AG09319 (cell line): ENCODE data around the gene AIFM2.
"Not testable (repeated sequence)": the region's sequence is repeated elsewhere in the genome, so short reads cannot be mapped to it uniquely, and the experiment has no call there.

ENCODE experiments used
- DNase-seq: peaks from one replicate; pipeline ENCODE4 v3.0.0-alpha.2; 2010; ENCODE audit warnings: low read depth; ENCODE audit errors: extremely low read depth
- TF ChIP-seq, protein P1 (sequence below): IDR thresholded peaks from 2 replicates; pipeline ENCODE4 v1.5.1; 2011; ENCODE audit warnings: low read depth, mild to moderate bottlenecking, inconsistent platforms, low read length, moderate library complexity

The AIFM2 gene

GRCh38 chr10:70114902-70115301 lies 17.7 kb downstream of the AIFM2 start:
- no peak for DNase-seq
- TF ChIP-seq, protein P1, sequence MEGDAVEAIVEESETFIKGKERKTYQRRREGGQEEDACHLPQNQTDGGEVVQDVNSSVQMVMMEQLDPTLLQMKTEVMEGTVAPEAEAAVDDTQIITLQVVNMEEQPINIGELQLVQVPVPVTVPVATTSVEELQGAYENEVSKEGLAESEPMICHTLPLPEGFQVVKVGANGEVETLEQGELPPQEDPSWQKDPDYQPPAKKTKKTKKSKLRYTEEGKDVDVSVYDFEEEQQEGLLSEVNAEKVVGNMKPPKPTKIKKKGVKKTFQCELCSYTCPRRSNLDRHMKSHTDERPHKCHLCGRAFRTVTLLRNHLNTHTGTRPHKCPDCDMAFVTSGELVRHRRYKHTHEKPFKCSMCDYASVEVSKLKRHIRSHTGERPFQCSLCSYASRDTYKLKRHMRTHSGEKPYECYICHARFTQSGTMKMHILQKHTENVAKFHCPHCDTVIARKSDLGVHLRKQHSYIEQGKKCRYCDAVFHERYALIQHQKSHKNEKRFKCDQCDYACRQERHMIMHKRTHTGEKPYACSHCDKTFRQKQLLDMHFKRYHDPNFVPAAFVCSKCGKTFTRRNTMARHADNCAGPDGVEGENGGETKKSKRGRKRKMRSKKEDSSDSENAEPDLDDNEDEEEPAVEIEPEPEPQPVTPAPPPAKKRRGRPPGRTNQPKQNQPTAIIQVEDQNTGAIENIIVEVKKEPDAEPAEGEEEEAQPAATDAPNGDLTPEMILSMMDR, result no peak

GRCh38 chr10:70112071-70112470 lies 20.6 kb downstream of the AIFM2 start:
- DNase-seq, result no peak
- TF ChIP-seq, protein P1, result no peak

DNA sequence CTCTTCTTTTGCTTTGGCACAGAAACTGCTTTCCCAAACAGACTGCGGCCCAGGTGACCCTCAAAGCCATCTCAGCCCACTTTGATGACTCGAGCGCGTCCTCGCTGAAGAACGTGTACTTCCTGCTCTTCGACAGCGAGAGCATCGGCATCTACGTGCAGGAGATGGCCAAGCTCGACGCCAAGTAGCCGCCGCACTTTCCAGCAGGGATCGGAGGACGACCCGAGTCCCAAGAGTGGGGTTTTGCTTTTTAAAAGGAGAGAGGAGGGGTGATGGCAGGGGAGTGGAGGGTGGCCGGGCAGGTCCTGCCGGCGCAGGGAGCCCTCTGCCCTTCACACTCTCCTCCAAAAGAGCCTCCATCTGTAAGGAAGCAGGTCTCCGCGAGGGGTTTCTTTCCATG lies 21.1 kb downstream of the AIFM2 start:
- TF ChIP-seq, protein P1, result no peak
- no peak for DNase-seq

DNA sequence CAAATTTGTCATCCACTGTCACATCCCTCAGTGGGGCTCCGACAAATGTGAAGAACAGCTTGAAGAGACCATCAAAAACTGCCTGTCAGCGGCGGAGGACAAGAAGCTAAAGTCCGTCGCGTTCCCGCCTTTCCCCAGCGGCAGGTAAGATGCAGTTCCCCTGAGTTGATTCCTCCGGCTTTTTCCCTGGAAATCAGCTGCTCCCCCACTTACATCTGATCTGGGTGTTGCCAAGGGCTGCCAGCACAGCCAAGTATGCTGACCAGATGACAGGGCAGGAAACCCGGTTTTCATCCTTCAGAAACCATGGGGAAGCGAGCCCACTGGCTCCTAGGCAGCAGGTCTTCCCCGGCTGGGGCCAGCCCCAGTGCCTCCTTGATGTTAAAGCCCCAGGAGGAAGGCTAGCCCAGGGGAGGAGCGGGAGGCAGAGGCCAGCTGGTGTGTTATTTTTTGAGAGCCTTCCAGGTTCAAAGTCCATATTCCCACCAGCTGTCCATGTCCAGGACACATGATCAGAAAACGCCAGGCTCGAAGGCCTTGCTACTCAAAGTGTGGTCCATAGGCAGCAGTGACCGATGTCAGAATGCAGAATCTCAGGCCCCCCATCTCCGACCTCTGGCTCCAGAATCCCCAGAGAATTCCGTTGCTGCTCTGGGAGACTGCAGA lies 23.4 kb downstream of the AIFM2 start:
- DNase-seq, result no peak
- TF ChIP-seq, protein P1, result no peak

- TF ChIP-seq, protein P1, result peak; percentile 44
- no peak for DNase-seq
Observed at GRCh38 chr10:70106958-70107791, 25.4 kb downstream of the AIFM2 start.

DNA sequence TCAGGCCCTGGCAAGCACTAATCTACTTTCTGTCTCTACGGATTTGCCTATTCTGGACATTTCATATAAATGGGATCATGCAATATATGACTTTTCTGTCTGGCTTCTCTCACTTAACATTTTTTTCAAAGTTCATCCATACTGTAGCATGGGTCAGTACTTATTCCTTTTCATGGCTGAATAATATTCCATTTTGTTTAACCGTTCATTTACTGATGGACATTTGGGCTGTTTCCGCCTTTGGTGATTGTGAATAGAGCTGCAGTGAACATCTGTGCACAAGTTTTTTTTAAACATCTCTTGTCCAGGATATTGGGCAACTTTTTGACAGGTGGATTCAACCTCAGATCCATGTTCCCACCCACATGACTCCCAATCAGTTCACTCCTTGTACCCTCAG lies 31.0 kb downstream of the AIFM2 start:
- TF ChIP-seq, protein P1, result no peak
- no peak for DNase-seq

DNA sequence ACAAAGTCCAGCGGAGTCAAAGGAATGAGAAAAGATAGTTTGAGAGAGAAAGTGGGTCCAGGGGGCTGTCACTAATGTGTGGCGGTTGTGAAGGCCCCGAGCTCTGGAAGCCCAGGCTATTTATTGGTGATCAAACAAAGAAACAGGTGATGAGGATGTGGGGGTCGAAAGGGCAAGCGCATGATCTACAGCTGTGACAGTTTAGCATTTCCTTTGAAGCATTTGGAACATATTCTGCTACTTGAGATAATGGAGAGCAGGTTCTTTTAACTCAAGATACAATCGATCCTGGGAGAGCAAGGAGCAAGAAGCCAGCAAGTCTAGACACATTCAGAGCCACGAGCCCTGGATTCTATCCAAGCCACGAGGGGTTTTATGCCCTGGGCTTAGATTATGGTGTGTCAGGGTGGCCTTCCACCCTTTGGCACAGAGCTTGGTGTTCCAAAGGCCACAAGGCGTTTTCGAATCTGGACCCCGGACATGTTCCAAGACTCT lies 31.5 kb downstream of the AIFM2 start:
- DNase-seq, result not testable (repeated sequence)
